Neural cell (in vitro differentiated cells): Measurements from ENCODE around the gene CUX1. TPM values are rescaled to one million over a fixed set of nuclear protein-coding genes. Genes with fewer than 3 reads are reported as not detected.

ENCODE experiments used
- H2AFZ ChIP-seq: fragments of 200-600, 300-800 bp; sonication (generic), shearing (Covaris generic); 2 replicates; pipeline ENCODE4 v1.6.0; 2014; ENCODE audit warnings: low read depth, mild to moderate bottlenecking, antibody characterized with exemption, low read length, moderate library complexity
- H3F3A ChIP-seq: fragments of 200-600 bp; shearing (Covaris generic); 2 replicates; pipeline ENCODE4 v1.6.1; 2016; ENCODE audit warnings: mild to moderate bottlenecking, moderate library complexity, mixed read lengths, antibody characterized with exemption, low read length; ENCODE audit not compliant: insufficient read depth, poor library complexity, severe bottlenecking
- H3K27ac ChIP-seq: fragments of 200-600, 300-800 bp; sonication (generic), shearing (Covaris generic); 2 replicates; pipeline ENCODE4 v1.5.1; 2014; ENCODE audit warnings: mild to moderate bottlenecking, low read length, moderate library complexity
- H3K27me3 ChIP-seq: fragments of 300-800, 200-600 bp; sonication (generic), shearing (Covaris generic); 2 replicates; pipeline ENCODE4 v1.6.0; 2014; ENCODE audit warnings: mild to moderate bottlenecking, low read depth, low read length, moderate library complexity; ENCODE audit not compliant: insufficient read depth
- H3K36me3 ChIP-seq: fragments of 300-800, 200-600 bp; sonication (generic), shearing (Covaris generic); 2 replicates; pipeline ENCODE4 v1.5.1; 2014; ENCODE audit warnings: mild to moderate bottlenecking, antibody characterized with exemption, low read length, moderate library complexity; ENCODE audit not compliant: insufficient read depth
- H3K4me2 ChIP-seq: fragments of 300-800, 200-600 bp; sonication (generic), shearing (Covaris generic); 2 replicates; pipeline ENCODE4 v1.6.0; 2014; ENCODE audit warnings: mild to moderate bottlenecking, low read length
- H3K4me3 ChIP-seq: fragments of 300-800, 200-600 bp; sonication (generic), shearing (Covaris generic); 2 replicates; pipeline ENCODE4 v1.5.1; 2014; ENCODE audit warnings: mild to moderate bottlenecking, low read length, moderate library complexity
- H3K79me2 ChIP-seq: fragments of 200-600 bp; shearing (Covaris generic); replicated peaks from 2 replicates; pipeline ENCODE4 v1.6.0; 2014; ENCODE audit warnings: mild to moderate bottlenecking, low read length, moderate library complexity; ENCODE audit not compliant: insufficient read depth
- H3K9ac ChIP-seq: fragments of 300-800, 200-600 bp; sonication (generic), shearing (Covaris generic); 2 replicates; pipeline ENCODE4 v1.6.1; 2016; ENCODE audit warnings: mild to moderate bottlenecking, low read length, mixed read lengths
- H3K9me2 ChIP-seq: fragments of 200-600 bp; shearing (Covaris generic); 2 replicates; pipeline ENCODE4 v1.6.1; 2016; ENCODE audit warnings: mild to moderate bottlenecking, low read length, mixed read lengths; ENCODE audit not compliant: insufficient read depth
- H3K9me3 ChIP-seq: fragments of 200-600, 300-800 bp; sonication (generic), shearing (Covaris generic); 2 replicates; pipeline ENCODE4 v1.6.1; 2016; ENCODE audit warnings: mild to moderate bottlenecking, mixed run types, low read length, moderate library complexity, mixed read lengths
- H4K20me1 ChIP-seq: fragments of 200-600 bp; shearing (Covaris generic); 2 replicates; pipeline ENCODE4 v1.6.1; 2016; ENCODE audit warnings: mild to moderate bottlenecking, mixed run types; ENCODE audit not compliant: insufficient read depth
- EP300 ChIP-seq: fragments of 450-650 bp; conservative IDR thresholded peaks from 2 replicates; pipeline ENCODE4 v1.6.1; 2014; ENCODE audit warnings: antibody characterized with exemption, mild to moderate bottlenecking, moderate library complexity; ENCODE audit not compliant: poor library complexity, severe bottlenecking
- EZH2 ChIP-seq: fragments of 200-600, 300-800 bp; shearing (Covaris generic), sonication (generic); IDR thresholded peaks from 2 replicates; pipeline ENCODE4 v1.6.1; 2014; ENCODE audit warnings: antibody characterized with exemption, low read length, borderline replicate concordance, mild to moderate bottlenecking; ENCODE audit not compliant: insufficient read depth, poor library complexity, severe bottlenecking
- MXI1 ChIP-seq: fragments of 450-650 bp; conservative IDR thresholded peaks from 2 replicates; pipeline ENCODE4 v1.6.1; 2014; ENCODE audit warnings: antibody characterized with exemption, mild to moderate bottlenecking; ENCODE audit not compliant: poor library complexity, severe bottlenecking
- POLR2AphosphoS5 ChIP-seq: IDR thresholded peaks from 2 replicates; pipeline ENCODE4 v1.6.1; 2012
- RAD21 ChIP-seq: fragments of 450-650 bp; conservative IDR thresholded peaks from 2 replicates; pipeline ENCODE4 v1.6.1; 2014; ENCODE audit warnings: antibody characterized with exemption, mild to moderate bottlenecking, moderate library complexity
- SMC3 ChIP-seq: fragments of 450-650 bp; conservative IDR thresholded peaks from 2 replicates; pipeline ENCODE4 v1.6.1; 2014; ENCODE audit warnings: antibody characterized with exemption, mild to moderate bottlenecking, moderate library complexity; ENCODE audit not compliant: poor library complexity
- TAF1 ChIP-seq: IDR thresholded peaks from 2 replicates; pipeline ENCODE4 v1.6.1; 2012; ENCODE audit warnings: low read depth
- polyA plus RNA-seq: library from polyadenylated mRNA; depleted of rRNA; stranded (reverse); fragments of >200 nt; gene quantifications from 2 replicates; pipeline ENCODE4 v1.2.3, GENCODE V29; 2014
- TF ChIP-seq, protein P1 (sequence below): fragments of 450-650 bp; IDR thresholded peaks from 2 replicates; pipeline ENCODE4 v1.5.1; 2014; ENCODE audit warnings: antibody characterized with exemption, mild to moderate bottlenecking, moderate library complexity; ENCODE audit not compliant: poor library complexity, severe bottlenecking
- TF ChIP-seq, protein P2 (sequence below): IDR thresholded peaks from 2 replicates; pipeline ENCODE4 v1.6.1; 2012; ENCODE audit warnings: borderline replicate concordance

The CUX1 gene
- polyA plus RNA-seq, 1 donor from 2014 or later = 26.6 TPM

DNA sequence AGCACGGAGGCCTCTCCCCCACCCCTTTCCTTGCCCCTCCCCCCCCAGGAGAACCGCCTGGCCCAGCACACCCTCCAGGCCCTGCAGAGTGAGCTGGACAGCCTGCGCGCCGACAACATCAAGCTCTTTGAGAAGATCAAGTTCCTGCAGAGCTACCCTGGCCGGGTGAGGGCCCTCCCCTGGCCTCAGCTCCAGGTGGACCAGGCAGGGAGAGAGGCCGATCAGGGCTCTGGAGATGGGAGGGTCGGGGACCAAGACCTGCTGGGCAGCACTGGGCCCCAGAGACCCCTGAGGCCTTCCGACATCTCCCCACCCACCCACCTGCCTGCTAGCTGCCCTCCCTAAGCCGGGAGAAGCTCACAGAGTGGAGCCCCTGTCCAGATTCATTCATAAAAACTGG lies 460.5 kb downstream of the CUX1 start:
- H3K9ac ChIP-seq = no peak overlapping the region
- H4K20me1 ChIP-seq = no peaks in the 10 kb centered on the region
- no peaks in the 10 kb centered on the region for H3K9me2 ChIP-seq
- H3K9me3 ChIP-seq = no peaks in the 10 kb centered on the region
- H2AFZ ChIP-seq = no peak overlapping the region
- H3F3A ChIP-seq = no peaks in the 10 kb centered on the region
- TF ChIP-seq TAF1 = no peak
- no peak for TF ChIP-seq EZH2
- TF ChIP-seq SMC3 = no peak
- TF ChIP-seq POLR2AphosphoS5 = no peak
- TF ChIP-seq, protein P1, sequence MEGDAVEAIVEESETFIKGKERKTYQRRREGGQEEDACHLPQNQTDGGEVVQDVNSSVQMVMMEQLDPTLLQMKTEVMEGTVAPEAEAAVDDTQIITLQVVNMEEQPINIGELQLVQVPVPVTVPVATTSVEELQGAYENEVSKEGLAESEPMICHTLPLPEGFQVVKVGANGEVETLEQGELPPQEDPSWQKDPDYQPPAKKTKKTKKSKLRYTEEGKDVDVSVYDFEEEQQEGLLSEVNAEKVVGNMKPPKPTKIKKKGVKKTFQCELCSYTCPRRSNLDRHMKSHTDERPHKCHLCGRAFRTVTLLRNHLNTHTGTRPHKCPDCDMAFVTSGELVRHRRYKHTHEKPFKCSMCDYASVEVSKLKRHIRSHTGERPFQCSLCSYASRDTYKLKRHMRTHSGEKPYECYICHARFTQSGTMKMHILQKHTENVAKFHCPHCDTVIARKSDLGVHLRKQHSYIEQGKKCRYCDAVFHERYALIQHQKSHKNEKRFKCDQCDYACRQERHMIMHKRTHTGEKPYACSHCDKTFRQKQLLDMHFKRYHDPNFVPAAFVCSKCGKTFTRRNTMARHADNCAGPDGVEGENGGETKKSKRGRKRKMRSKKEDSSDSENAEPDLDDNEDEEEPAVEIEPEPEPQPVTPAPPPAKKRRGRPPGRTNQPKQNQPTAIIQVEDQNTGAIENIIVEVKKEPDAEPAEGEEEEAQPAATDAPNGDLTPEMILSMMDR = no peak
- TF ChIP-seq RAD21 = no peak
- TF ChIP-seq EP300 = no peak
- no peak for TF ChIP-seq MXI1
- TF ChIP-seq, protein P2, sequence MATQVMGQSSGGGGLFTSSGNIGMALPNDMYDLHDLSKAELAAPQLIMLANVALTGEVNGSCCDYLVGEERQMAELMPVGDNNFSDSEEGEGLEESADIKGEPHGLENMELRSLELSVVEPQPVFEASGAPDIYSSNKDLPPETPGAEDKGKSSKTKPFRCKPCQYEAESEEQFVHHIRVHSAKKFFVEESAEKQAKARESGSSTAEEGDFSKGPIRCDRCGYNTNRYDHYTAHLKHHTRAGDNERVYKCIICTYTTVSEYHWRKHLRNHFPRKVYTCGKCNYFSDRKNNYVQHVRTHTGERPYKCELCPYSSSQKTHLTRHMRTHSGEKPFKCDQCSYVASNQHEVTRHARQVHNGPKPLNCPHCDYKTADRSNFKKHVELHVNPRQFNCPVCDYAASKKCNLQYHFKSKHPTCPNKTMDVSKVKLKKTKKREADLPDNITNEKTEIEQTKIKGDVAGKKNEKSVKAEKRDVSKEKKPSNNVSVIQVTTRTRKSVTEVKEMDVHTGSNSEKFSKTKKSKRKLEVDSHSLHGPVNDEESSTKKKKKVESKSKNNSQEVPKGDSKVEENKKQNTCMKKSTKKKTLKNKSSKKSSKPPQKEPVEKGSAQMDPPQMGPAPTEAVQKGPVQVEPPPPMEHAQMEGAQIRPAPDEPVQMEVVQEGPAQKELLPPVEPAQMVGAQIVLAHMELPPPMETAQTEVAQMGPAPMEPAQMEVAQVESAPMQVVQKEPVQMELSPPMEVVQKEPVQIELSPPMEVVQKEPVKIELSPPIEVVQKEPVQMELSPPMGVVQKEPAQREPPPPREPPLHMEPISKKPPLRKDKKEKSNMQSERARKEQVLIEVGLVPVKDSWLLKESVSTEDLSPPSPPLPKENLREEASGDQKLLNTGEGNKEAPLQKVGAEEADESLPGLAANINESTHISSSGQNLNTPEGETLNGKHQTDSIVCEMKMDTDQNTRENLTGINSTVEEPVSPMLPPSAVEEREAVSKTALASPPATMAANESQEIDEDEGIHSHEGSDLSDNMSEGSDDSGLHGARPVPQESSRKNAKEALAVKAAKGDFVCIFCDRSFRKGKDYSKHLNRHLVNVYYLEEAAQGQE = no peak
- H3K27me3 ChIP-seq = no peaks in the 10 kb centered on the region
- H3K4me2 ChIP-seq = no peak overlapping the region
- no peaks in the 10 kb centered on the region for H3K79me2 ChIP-seq
- no peaks in the 10 kb centered on the region for H3K36me3 ChIP-seq
- H3K4me3 ChIP-seq = no peak overlapping the region
- H3K27ac ChIP-seq = no peak overlapping the region

DNA sequence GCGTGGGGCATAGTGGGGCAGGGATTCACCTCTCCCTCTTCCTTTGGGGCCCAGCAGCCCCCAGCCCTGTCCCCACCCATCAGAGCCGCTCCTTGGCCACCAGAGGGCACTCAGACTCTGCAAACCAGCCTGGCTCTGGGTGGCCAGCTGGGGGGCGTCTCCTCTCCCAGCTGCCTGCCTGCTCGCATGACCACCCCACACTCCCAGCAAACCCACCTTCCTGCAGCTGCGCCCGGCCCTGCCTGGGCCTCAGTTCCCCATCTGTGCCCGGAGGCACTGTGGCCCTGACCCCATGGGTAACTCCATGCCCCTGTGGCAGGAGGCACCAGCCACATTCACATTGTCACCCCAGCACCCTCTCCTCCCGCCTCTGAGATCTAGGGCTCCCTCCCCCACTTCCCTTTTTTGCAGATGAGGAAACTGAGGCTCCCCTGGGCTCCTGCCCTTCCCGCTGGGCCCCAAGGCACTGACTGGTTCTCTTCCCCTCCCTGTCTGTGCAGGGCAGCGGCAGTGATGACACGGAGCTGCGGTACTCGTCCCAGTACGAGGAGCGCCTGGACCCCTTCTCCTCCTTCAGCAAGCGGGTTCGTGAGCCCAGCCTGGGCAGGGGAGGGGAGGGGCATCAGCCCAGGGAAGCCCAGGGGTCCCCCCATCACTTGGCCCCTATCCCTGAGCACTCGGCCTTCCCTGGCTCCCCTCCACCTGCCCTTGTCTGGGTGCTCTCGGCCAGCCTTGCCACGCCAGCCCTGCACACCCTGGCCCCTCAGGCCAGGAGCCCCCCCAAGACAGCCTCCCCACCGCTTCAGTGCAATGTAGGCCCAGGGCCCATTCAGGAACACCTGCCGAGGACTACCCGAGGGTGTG lies 462.3 kb downstream of the CUX1 start:
- H2AFZ ChIP-seq = no peak overlapping the region

More for the DNA sequence above, 462.3 kb downstream of the CUX1 start:
- Histone ChIP-seq H4K20me1 (no peaks in the 10 kb centered on the region), H3K9me2 (no peaks in the 10 kb centered on the region), H3K79me2 (no peaks in the 10 kb centered on the region), H3K36me3 (no peaks in the 10 kb centered on the region), H3K9me3 (no peaks in the 10 kb centered on the region), H3K9ac (peak overlapping the region; percentile 9), H3K27me3 (no peaks in the 10 kb centered on the region), H3K4me2 (no peak overlapping the region), H3K4me3 (no peak overlapping the region), H3K27ac (no peak overlapping the region), H3F3A (no peaks in the 10 kb centered on the region)
- TF ChIP-seq MXI1 = peak; percentile 13
- TF ChIP-seq POLR2AphosphoS5 = no peak
- TF ChIP-seq EZH2 = no peak
- TF ChIP-seq, protein P1 = peak; percentile 92
- TF ChIP-seq, protein P2 = no peak
- no peak for TF ChIP-seq TAF1
- TF ChIP-seq SMC3 = peak; percentile 79
- TF ChIP-seq RAD21 = peak; percentile 87
- no peak for TF ChIP-seq EP300
